Prostate gland (tissue), 2 donors: Measurements from ENCODE around the gene HOXC5.

ENCODE experiments used
- CTCF ChIP-seq, 4 experiments: fragments of 200-600 bp in 2 of 4; fragments of 450-650 bp in 2 of 4; sonication (generic) in 2 of 4; IDR thresholded peaks; 1 replicate in 3 of 4; 2 replicates in 1 of 4; pipeline ENCODE4 v1.5.1; 2016 to 2019; ENCODE audit warnings: antibody characterized with exemption in 4 of 4, mild to moderate bottlenecking in 2 of 4, moderate library complexity in 2 of 4
- POLR2A ChIP-seq: fragments of 450-650 bp; IDR thresholded peaks from one replicate; pipeline ENCODE4 v1.6.1; 2016; ENCODE audit warnings: antibody characterized with exemption, mild to moderate bottlenecking
- POLR2AphosphoS5 ChIP-seq: sonication (generic); formaldehyde crosslinking; IDR thresholded peaks from one replicate; pipeline ENCODE4 v1.6.1; 2017; ENCODE audit warnings: antibody characterized with exemption

DNA sequence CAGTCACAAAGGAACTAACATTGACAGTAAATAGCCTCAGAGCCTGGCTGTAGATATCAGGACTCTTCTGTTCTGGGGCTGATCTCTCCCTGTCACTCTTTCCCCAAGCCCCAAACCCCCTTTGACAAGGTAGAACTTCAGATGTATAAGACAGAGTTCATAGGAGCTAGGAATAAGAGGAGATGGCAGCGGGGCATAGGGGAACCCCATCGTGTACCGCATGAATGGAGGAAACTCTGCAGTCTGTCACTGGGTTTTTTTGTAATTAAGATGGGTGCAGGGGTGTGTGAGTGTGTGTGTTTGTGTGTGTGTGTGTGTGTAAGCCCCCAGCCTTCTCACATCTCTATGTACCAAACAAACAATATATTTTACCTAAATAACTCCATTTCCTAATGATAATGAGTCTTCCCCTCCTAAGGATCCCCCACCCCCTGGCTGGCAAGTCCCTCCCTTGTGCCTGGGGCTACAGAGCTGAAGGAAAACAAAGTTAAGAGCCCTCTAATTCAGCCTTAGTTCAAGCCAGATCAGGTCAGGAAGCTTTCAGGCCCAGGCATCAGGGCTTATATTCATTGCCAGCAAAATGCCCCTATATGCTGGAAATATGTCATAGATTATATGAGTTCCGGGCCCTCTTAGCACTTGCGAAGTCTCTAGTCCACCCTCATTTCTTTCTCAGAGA, 11.7 kb downstream of the HOXC5 start:
- TF ChIP-seq CTCF (IDR thresholded peaks at IDR 0.05) = no peak
- TF ChIP-seq POLR2A = no peak
- no peak for TF ChIP-seq POLR2AphosphoS5
